SU-DHL-6 (cell line): ENCODE data around the gene DLEU7.

ENCODE experiments used
- EZH2phosphoT487 ChIP-seq: fragments of 200-600 bp; sonication (generic), shearing (Covaris generic); conservative IDR thresholded peaks from 2 replicates; pipeline ENCODE4 v1.6.1; 2018; ENCODE audit warnings: mild to moderate bottlenecking, antibody characterized with exemption, low read length, moderate library complexity, mixed read lengths
- TF ChIP-seq, protein P1 (sequence below): fragments of 200-600 bp; sonication (generic); IDR thresholded peaks from one replicate; pipeline ENCODE4 v1.5.1; 2017; ENCODE audit warnings: antibody characterized with exemption, mild to moderate bottlenecking, low read length, moderate library complexity; ENCODE audit not compliant: insufficient read depth, poor library complexity, severe bottlenecking

DNA sequence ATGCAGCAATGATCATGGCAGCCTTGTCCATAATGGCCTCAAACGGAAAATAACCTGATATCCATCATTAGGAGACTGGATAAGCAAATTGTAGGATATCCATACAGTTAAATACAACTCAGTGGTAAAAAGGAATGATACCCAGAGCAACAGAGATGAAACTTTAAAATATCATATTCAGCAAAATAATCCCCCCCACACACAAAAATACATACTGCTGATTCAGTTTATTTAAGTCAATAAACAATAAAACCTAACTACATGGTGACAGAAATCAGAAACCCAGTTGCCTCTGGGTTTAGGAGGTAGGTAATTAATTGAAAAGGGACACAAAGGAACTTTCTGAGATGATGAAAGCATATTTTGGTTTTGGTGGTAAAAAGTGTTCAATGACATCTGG, 27.9 kb upstream of the DLEU7 start:
- TF ChIP-seq, protein P1, sequence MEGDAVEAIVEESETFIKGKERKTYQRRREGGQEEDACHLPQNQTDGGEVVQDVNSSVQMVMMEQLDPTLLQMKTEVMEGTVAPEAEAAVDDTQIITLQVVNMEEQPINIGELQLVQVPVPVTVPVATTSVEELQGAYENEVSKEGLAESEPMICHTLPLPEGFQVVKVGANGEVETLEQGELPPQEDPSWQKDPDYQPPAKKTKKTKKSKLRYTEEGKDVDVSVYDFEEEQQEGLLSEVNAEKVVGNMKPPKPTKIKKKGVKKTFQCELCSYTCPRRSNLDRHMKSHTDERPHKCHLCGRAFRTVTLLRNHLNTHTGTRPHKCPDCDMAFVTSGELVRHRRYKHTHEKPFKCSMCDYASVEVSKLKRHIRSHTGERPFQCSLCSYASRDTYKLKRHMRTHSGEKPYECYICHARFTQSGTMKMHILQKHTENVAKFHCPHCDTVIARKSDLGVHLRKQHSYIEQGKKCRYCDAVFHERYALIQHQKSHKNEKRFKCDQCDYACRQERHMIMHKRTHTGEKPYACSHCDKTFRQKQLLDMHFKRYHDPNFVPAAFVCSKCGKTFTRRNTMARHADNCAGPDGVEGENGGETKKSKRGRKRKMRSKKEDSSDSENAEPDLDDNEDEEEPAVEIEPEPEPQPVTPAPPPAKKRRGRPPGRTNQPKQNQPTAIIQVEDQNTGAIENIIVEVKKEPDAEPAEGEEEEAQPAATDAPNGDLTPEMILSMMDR, result no peak
- no peak for TF ChIP-seq EZH2phosphoT487
